ENCODE results near the gene ZDHHC19. TPM values are rescaled to one million over a fixed set of nuclear protein-coding genes. Genes with fewer than 3 reads are reported as not detected.
A peak's percentile ranks its signal among the peaks of the same experiment; 100 is the strongest.
"Not testable (repeated sequence)": the region's sequence is repeated elsewhere in the genome, so short reads cannot be mapped to it uniquely, and the experiment has no call there.

The ZDHHC19 gene
- total RNA-seq, 1 donor from 2014 or later = not detected

- Histone ChIP-seq H3K36me3 (no peaks in the 10 kb centered on the region), H3K27ac (no peak overlapping the region), H3K27me3 (no peaks in the 10 kb centered on the region), H3K9me3 (no peaks in the 10 kb centered on the region), H3K4me3 (no peak overlapping the region), H3K4me1 (no peaks in the 10 kb centered on the region)
- DNase-seq (no peak), ATAC-seq (peak; percentile 52)
- intact Hi-C loops (cut with DNase I) = no loop called here
- TF ChIP-seq CTCF (IDR thresholded peaks at IDR 0.05) = no peak
Observed at GRCh38 chr3:196175722-196176121, 35.5 kb downstream of the ZDHHC19 start.

GRCh38 chr3:196175116-196175625 is 36.0 kb downstream of the ZDHHC19 start:
- no peak for TF ChIP-seq CTCF (IDR thresholded peaks at IDR 0.05)
- H3K9me3 ChIP-seq = no peaks in the 10 kb centered on the region
- DNase-seq (no peak), ATAC-seq (no peak)
- no peak overlapping the region for H3K27ac ChIP-seq
- intact Hi-C loops (cut with DNase I) = no loop called here
- H3K4me3 ChIP-seq = no peak overlapping the region
- no peaks in the 10 kb centered on the region for H3K36me3 ChIP-seq
- H3K27me3 ChIP-seq = no peaks in the 10 kb centered on the region
- H3K4me1 ChIP-seq = no peaks in the 10 kb centered on the region

- intact Hi-C loops (cut with DNase I) = no loop called here
- no peak overlapping the region for H3K4me3 ChIP-seq
- no peaks in the 10 kb centered on the region for H3K9me3 ChIP-seq
- no peak for ATAC-seq
- no peaks in the 10 kb centered on the region for H3K36me3 ChIP-seq
- no peaks in the 10 kb centered on the region for H3K4me1 ChIP-seq
- no peak for DNase-seq
- no peak for TF ChIP-seq CTCF (IDR thresholded peaks at IDR 0.05)
- no peaks in the 10 kb centered on the region for H3K27me3 ChIP-seq
- no peak overlapping the region for H3K27ac ChIP-seq
Observed at GRCh38 chr3:196174652-196175051, 36.5 kb downstream of the ZDHHC19 start.

- DNase-seq; H3K4me3 ChIP-seq; H3K36me3 ChIP-seq; H3K9me3 ChIP-seq; H3K27me3 ChIP-seq; H3K4me1 ChIP-seq; ATAC-seq; intact Hi-C loops (cut with DNase I): not testable (repeated sequence)
- peak overlapping the region; percentile 51 for H3K27ac ChIP-seq
Observed at GRCh38 chr3:196170296-196170695, 40.9 kb downstream of the ZDHHC19 start.

GRCh38 chr3:196169836-196170240 is 41.4 kb downstream of the ZDHHC19 start:
- Histone ChIP-seq H3K36me3 (no peaks in the 10 kb centered on the region), H3K27me3 (no peaks in the 10 kb centered on the region), H3K4me3 (no peak overlapping the region), H3K9me3 (no peaks in the 10 kb centered on the region), H3K4me1 (no peaks in the 10 kb centered on the region), H3K27ac (peak overlapping the region; percentile 24)
- peak; percentile 86 for ATAC-seq
- DNase-seq = peak; percentile 82
- intact Hi-C loops (cut with DNase I) = no loop called here
- no peak for TF ChIP-seq CTCF (IDR thresholded peaks at IDR 0.05)

- Histone ChIP-seq H3K4me3 (no peak overlapping the region), H3K27ac (peak overlapping the region; percentile 6), H3K4me1 (no peaks in the 10 kb centered on the region), H3K36me3 (no peaks in the 10 kb centered on the region), H3K9me3 (no peaks in the 10 kb centered on the region), H3K27me3 (no peaks in the 10 kb centered on the region)
- TF ChIP-seq CTCF (IDR thresholded peaks at IDR 0.05) = no peak
- intact Hi-C loops (cut with DNase I) = no loop called here
- DNase-seq = no peak
- ATAC-seq = no peak
Observed at GRCh38 chr3:196168808-196169391, 42.3 kb downstream of the ZDHHC19 start.

Measured in upper lobe of right lung (tissue), 1 donor.